NCI-H1436 treated with DMSO at 0.1 percent for 48 hours (cell line): Measurements from ENCODE around the gene ASTE1.
A peak's percentile ranks its signal among the peaks of the same experiment; 100 is the strongest.
"Not testable (repeated sequence)": the region's sequence is repeated elsewhere in the genome, so short reads cannot be mapped to it uniquely, and the experiment has no call there.

Experiments used
- DNase-seq: peaks from one replicate; lab custom pipeline; 2025; lab: John Stamatoyannopoulos, UW

Gene ASTE1, protein sequence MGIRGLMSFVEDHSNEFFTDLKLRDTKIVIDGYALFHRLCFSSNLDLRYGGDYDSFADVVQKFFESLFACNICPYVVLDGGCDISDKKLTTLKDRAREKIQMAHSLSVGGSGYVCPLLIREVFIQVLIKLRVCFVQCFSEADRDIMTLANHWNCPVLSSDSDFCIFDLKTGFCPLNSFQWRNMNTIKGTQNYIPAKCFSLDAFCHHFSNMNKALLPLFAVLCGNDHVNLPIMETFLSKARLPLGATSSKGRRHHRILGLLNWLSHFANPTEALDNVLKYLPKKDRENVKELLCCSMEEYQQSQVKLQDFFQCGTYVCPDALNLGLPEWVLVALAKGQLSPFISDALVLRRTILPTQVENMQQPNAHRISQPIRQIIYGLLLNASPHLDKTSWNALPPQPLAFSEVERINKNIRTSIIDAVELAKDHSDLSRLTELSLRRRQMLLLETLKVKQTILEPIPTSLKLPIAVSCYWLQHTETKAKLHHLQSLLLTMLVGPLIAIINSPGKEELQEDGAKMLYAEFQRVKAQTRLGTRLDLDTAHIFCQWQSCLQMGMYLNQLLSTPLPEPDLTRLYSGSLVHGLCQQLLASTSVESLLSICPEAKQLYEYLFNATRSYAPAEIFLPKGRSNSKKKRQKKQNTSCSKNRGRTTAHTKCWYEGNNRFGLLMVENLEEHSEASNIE

DNA sequence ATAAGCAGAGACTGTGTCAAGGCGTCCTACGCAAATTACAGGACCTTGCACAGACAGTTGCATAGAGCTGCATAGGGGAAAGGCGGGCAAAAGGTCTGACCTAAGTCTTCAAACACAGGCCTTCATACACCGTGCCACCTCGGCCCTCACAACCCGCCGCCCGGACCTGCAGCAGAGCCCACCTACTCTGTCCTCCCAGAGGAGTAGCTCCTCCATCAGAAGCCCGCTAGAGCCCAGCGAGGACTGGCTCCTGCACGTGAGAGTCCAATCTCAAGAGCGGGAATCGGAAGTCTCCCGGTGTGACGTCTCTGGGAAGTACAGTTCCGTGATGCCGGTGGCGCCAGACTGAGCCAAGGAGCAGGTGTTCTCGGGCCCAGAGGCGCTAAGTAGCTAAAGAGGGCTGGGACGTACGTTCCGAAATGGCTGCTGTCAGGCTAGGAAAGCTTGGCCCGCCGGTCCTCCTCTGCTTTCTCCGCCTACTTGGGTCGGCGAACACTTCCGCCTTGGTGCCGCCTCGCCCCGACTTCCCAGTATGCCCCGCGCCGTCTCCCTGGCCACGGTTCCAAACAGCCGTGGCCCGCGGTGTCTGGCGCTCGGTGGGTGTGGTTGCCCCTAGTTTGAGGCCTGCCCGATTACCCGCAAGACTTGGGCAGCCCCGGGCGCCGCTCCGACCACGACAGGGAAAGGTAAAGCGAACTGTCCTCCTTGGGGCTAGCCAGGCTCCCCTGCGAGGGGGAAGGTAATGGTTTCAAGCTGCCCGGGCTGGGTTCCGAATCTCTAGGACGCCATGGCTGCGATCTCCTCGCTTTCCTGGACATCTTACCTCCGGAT, at the start of gene ASTE1, which contains the start of gene NEK11:
Gene ASTE1, minus strand, starts transcription at position 505 of the 831 bp plus-strand sequence. CDS start 1,519 bp downstream, outside the sequence.
Gene NEK11, plus strand, starts transcription at position 557 of the 831 bp plus-strand sequence. CDS start 2,832 bp downstream, outside the sequence.
- DNase-seq: peak; percentile 24

DNA sequence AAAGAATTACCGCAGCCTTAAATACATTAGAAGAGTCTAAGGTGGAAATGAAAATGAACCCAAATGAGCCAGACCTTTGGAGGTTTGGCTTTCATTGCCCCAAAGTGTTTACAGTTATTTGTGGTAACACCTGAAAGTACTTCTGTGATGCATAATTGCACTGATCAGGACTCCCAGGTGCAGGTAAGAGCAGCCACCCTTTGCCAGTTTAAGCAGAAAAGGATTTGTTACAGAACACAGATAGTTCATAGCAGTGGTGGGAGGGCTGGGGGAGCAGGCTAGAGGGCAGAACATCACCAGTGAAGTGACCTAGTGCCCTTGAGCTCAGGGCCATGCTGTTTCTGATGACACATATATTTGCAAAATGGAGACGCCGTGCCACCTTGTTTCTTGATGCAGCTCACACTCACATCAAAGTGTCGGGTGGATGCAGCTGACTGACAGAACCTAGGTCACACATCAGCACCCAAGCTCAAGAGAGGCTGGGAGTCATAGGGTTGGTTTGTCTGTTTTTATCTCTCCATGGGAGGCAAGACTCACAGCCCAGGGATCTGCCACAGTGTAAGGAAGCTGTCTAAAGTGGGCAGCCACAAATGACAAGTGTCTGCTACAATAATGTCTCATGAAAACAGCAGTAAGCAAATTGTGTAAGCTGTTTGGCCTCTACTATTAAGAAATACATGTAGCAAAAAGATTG, 49.2 kb upstream of the ASTE1 start:
- DNase-seq: no peak

DNA sequence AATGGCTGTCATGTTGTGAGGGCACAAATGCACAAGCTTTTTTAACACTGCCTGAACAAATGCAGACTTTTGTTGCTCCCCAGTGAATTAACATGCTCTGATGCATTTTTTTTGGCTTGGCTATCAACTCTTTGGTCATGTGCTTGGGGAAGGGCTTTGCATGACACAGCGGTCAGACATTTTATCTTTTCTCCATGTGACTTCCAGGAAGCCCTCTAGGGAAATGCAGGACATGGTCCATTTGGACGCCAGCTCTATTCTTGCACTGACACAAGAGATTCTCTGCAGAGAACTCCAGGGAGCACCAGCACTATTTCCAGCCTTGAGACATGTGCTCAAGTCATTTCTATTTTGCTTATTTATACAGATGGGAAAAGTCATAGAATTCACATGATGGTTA, 46.2 kb upstream of the ASTE1 start:
- DNase-seq: no peak

DNA sequence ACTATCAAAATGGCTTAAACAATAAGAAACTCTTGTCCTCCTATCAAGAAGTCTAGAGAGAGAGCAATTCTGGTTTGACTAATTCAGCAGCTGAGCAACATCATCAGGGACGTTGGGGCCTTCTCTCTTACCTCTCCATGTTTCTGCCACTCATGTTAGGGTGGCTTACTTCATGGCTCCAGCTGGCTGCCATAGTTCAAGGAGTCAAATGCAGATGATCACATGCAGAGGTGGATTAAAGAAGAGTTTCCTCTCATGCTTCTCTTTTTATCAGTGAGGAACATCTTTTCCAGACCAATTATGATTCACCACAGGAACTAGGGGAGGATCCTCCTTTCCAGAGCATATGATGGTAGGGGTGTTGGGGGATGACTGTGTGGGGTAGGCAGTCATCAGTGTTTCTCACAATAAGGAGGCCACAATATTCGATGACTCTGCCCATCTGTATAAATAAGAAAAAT, 45.5 kb upstream of the ASTE1 start:
- no peak for DNase-seq

DNA sequence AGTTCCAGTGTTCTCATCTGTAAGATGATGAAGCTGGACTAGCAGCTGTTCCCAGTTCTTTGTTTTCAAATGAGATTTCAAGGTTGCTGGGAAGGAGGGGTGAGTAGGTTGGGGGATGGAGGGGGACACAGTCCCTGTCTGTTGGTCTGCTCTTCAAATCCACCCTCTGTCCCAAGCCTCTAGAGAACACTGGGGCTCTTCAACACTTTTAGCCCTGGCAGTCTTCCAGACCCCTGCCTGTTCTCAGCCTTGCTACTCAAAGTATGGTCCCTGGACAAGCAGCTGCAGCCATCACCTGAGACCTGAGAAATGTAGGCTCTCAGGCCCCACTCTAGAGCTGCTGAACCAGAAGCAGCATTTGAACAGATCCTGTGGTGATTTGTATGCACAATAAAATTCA, 41.4 kb upstream of the ASTE1 start:
- DNase-seq: no peak

DNA sequence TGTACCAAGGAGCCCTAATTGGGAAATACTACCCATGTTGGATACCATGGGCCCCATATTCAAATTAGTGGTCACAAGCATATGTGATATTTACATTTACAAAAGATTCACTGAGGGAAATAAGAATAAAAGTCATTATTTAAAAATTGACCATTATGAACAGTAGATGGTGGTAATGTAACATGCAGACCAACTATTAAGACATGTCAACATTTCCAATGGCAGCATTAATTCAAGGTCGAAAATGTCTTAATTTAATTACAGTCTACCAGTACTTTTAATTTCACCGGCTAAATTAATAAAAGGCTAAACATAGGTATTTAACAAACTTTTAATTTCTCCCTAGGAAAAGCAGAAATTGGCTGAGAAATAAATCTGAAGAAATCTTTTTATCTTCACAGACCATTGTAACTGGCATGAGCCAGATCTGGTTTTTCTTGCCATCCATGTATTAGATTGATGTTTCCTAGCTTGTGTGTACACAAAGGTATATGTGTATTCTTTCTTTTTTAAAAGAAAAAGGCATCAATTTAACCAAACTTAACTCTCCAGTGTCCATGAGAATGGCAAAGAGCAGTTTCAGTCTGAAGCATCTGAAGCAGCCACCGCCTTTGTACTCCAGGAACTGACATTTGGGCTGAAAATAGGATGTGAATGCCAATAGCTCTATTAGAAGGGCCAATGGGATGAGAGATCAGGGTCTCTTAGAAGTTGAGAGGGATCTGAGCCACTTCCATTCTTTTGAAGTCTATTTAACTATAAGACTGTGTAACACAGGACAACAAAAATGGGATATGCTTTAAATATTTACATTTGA, 26.6 kb upstream of the ASTE1 start:
- DNase-seq: no peak

DNA sequence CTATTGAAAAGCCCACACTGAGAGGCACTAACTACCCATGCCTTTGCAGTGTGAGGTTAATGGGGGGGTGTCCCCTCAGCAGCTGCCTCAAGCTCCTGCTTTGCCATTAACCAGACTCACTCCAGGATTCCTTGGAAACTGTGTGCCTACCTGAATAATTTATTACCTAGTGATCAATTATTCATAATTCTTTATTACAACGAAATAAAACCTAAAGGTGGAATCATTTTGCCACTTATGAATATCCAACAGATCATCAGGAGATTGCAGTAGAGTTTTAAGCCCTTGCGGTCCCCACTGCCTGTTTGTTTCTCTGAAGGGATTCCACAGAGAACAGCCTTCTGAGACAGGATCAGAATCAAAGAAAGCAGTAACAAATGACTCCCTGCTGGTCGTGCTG, 23.4 kb upstream of the ASTE1 start:
- no peak for DNase-seq

DNA sequence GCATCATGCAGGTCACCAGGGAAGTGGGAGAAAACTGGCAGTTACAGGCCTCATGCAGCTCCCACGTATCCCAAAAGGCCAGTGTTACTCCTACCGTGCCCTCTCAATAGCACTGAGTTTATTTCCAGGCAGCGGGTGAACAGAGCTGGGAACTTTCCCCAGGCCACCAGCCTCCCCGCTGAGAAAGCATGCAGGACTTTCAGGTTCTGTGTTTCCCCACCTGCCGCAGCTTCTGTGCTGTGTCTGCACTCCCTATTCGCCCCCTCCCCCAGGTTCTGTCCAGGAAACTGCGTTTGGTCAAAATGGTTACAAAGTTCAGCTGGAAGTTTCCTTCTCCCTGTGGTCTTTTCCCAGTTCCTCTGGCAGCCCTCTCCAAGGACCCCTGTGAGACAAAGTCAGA, 21.4 kb upstream of the ASTE1 start:
- no peak for DNase-seq

DNA sequence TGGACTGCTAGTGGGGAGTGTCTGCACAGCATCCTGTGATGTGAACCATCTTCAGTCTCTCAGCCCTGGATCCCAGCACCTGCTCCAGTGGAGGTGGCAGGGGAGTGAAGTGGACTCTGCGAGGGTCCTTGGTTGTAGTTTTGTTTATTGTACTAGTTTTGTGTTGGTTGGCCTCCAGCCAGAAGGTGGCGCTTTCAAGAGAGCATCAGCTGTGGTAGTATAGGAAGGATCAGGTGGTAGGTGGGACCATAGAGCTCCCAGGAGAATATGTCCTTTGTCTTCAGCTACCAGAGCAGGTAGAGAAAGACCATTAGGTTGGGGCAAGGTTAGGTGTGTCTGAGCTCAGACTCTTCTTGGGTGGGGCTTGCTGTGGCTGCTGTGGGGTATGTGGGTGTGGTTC, 21.0 kb upstream of the ASTE1 start:
- no peak for DNase-seq

DNA sequence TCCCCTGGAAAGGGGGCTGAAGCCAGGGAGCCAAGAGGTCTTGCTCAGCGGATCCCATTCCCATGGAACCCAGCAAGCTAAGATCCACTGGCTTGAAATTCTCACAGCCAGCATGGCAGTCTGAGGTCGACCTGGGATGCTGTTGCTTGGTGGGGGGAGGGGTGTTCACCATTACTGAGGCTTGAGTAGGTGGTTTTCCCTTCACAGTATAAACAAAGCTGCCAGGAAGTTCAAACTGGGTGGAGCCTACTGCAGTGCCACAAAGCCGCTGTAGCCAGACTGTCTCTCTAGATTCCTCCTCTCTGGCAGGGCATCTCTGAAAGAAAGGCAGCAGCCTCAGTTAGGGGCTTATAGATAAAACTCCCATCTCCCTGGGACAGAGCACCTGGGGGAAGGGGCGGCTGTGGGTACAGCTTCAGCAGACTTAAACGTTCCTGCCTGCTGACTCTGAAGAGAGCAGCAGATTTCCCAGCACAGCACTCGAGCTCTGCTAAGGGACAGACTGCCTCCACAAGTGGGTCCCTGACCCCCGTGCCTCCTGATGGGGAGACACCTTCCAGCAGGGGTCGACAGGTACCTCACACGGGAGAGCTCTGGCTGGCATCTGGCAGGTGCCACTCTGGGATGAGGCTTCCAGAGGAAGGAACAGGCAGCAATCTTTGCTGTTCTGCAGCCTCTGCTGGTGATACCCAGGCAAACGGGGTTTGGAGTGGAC, 15.8 kb upstream of the ASTE1 start:
- DNase-seq: not testable (repeated sequence)

DNA sequence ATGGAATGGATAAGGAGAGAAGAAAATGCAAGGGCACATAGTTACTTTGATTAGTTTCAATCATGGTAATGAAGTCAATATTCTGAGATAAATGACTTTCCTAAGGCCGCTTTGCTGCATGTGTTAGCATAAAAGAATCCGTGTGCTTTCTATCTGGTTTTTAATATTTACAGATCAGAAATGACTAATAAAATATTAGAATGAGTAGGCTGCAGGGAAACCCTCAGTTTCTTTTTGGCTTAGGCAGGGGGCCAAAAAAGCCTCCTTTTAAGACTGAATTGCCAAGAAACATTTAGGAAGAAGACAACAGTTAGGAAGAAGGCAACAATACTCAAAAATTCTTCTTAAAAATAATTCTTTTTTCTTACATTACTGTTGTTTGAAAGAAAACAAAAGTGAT, 11.7 kb upstream of the ASTE1 start:
- DNase-seq: no peak

DNA sequence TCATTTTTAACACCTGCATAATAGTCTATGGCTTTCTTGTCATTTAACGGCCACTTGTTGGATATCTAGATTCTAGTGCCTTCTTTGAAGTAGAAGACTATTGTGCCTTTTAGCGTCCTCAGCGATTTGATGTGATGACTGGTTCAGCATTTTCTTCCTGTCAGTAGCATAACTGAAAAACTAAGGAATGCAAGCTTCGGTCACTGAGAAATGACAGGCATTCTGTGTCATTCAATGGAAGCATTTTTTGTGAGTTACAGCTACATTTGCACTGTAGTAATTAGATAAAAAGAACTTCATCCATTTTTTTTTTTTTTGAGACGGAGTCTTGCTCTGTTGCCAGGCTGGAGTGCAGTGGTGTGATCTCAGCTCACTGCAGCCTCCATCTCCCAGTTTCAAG, 10.4 kb upstream of the ASTE1 start:
- DNase-seq: no peak

DNA sequence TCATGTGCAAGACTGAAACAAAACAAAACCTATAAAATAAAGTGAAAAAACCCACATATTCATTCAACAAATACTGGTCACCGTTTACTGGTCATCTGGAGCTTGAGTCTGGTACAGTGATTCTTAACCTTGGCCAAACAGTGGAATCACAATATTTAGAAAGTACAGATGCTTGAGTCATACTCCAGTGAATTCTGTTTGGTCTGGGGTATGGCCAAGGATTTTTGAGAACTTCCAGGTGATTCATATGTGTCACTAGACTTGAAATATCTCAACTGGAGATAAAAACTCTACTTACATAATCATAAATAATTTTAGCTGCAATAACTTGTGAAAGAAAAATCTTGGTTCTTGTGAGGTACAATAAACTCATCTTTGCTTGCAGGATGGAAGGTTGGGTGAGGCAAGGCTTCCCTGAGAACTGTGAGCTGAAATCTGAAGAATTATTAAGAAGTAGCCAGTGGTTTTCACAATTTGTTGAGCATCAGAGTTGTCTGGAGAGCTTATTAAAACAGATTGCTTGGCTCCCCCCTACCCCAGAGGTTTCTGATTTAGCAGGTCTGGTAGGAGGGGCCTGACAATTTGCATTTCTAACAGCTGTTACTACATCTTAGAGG, 9.7 kb upstream of the ASTE1 start:
- no peak for DNase-seq

DNA sequence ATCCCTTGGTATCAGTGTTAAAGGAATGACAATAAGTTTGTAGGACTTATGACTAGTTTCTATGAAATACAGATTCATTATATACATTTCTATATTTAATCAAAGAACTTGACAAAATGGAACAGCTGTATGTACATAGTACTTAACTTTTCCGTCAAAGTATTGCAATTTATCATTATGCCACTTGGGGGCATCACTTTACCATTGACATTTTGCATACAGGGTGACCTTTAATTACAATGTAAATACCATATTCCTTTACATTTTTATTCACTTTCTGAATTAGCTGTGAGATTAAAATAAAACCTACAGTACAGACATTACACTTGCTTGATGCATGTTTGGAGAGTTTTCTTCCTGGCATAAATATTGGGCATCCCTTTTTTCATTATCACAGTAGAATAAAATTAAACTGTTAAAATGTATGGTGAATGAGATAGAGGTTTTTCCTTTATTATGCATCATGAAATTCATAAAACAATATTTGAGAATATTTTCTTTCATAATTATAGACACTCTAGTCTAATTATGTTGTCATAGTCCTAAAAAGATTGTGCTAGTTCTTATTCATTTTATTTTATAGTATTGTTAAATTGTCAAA, 7.0 kb upstream of the ASTE1 start:
- no peak for DNase-seq

DNA sequence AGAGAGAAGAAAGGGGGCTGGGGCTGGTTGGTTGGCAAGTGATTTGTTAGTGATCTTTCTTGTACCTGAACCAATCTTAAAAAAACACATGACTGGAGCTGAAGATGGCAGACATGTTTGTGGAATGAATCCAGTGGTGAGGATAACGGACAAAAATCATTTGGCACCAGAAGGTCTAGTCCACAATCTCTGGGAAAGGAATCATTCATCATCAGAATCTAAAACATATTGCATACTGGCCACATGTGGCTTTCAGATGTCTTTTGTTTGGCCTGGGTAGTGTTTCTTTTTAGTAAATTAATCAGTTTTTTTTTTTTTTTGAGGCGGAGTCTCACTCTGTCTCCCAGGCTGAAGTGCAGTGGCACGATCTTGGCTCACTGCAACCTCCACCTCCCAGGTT, 5.0 kb upstream of the ASTE1 start:
- DNase-seq: no peak

DNA sequence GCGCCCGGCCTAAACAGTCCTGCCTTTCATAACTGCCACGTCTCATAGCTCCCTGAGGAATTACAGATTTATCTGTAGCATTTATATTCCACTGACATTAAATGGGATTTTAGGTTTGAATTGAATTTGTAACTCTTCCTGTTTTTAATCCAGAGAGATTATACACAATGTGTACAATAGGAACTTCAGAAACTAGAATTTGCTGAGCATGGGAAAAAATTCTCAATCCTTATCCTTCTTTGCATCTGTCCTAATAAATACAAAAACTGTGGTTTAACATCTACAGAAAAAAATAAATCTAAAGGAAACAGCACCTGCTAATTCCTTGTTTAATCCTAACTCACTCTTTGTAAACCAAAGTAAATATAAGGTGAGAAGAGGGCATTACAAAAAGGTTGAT, 2.2 kb upstream of the ASTE1 start:
- DNase-seq: no peak

DNA sequence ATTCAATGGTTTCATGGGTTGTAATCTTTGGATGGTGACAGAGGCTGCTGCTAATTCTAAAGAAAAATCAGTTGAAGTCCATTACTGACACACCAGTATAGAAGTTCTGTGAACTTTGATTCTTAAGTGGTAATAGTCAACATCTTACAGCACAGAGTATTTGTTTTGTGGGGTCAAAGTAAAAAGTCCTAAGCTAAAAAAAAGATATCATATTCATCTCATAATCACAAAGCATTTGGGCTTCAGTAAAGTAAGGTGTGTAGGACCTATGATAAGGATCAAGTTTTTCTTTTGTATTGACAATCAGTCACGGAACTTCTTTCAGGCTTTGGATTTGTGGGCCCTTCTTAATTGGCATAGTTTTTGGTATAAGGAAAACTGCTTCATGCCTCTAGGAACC, 1.1 kb downstream of the ASTE1 start:
- DNase-seq: no peak

DNA sequence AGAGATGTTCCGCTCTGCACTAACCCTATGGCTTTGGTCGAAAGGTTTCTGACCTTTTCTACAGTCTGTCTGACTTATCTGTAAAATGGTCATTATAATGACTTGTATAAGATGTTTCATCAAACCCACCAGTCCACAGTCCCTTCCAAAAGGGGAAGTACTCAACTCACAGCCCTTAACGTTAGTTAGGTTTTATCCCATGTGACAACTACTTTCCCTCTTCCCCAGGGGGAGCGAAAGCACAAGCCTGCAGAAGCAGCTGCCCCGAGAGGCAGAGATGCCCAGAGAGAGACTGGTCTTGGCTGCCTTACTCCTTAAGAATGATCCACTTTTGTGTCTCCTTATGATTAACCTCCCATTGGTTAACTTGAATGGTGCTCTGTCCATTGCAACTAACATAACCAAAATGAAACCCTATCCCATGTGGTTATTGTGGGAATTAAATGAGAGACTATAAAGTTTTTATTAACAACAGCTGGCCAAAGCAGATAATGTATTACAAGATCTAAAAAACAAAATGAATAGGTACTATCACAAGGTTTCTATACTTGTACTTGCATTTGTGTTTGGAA, 6.4 kb downstream of the ASTE1 start:
- DNase-seq: no peak

DNA sequence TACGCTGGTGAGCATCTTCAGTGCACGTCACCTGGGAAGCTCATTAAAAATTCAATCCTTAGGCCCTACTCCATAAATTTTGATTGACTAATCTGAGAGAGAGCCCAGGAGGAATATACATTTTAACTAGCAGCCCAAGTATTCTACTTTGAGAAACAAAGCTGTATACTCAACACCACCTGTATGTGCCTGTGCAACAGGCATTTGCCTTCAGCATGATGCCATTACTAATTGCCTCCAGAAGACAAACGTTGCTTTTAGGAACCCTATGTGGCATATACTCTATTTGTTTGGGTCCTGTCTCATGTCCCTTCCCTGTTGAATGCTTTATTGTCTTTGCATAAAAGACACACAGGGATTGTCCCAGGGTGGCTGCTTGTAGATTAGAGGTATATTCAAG, 7.7 kb downstream of the ASTE1 start:
- no peak for DNase-seq
